Breast epithelium (tissue), 3 donors: ENCODE data around the gene EFNA3.

Experiments used
- CTCF ChIP-seq, 3 donors: fragments of 450-650 bp; IDR thresholded peaks; one replicate each; pipeline ENCODE4 v1.5.1; 2016 to 2017; ENCODE audit warnings: antibody characterized with exemption in 3 of 3, mild to moderate bottlenecking in 3 of 3, moderate library complexity in 3 of 3
- POLR2AphosphoS5 ChIP-seq, 3 donors: sonication (generic); formaldehyde crosslinking; IDR thresholded peaks; one replicate each; pipeline ENCODE4 v1.6.1; 2017; ENCODE audit warnings: antibody characterized with exemption in 3 of 3

GRCh38 chr1:155086856-155087535 is 8.4 kb downstream of the EFNA3 start:
- TF ChIP-seq CTCF (IDR thresholded peaks at IDR 0.05): no peak
- TF ChIP-seq POLR2AphosphoS5 (IDR thresholded peaks at IDR 0.05): no peak
